GM20431 (cell line): Measurements from ENCODE around the gene NNMT.

Source experiments
- in situ Hi-C: fragments of 300-500 bp; cut with MseI, MboI; formaldehyde crosslinking; loops from one replicate; pipeline ENCODE4 v1.15.0; 2020; ENCODE audit warnings: low sequenced_read_pairs; ENCODE audit not compliant: unreplicated experiment

The NNMT gene

GRCh38 chr11:114301927-114302326 is 5.7 kb downstream of the NNMT start:
- in situ Hi-C loops, result no loop called here

GRCh38 chr11:114302663-114303062 is 6.5 kb downstream of the NNMT start:
- in situ Hi-C loops, result no loop called here

- in situ Hi-C loops, result no loop called here
Measured at GRCh38 chr11:114304065-114304464, 7.9 kb downstream of the NNMT start.

- in situ Hi-C loops, result no loop called here
Measured at GRCh38 chr11:114304969-114305368, 8.8 kb downstream of the NNMT start.

GRCh38 chr11:114307524-114308203 is 11.5 kb downstream of the NNMT start:
- in situ Hi-C loops, result no loop called here

GRCh38 chr11:114308689-114309089 is 12.5 kb downstream of the NNMT start:
- in situ Hi-C loops, result no loop called here

- in situ Hi-C loops, result no loop called here
Measured at GRCh38 chr11:114309517-114309916, 13.3 kb downstream of the NNMT start.

- in situ Hi-C loops, result no loop called here
Measured at GRCh38 chr11:114310095-114310494, 13.9 kb downstream of the NNMT start.

- in situ Hi-C loops, result no loop called here
Measured at GRCh38 chr11:114311946-114312345, 15.7 kb downstream of the NNMT start.

GRCh38 chr11:114314096-114314495 is 17.9 kb downstream of the NNMT start:
- in situ Hi-C loops, result no loop called here

GRCh38 chr11:114315749-114316368 is 19.7 kb downstream of the NNMT start:
- in situ Hi-C loops, result no loop called here

GRCh38 chr11:114316980-114317786 is 21.0 kb downstream of the NNMT start:
- in situ Hi-C loops, result no loop called here

- in situ Hi-C loops, result no loop called here
Measured at GRCh38 chr11:114317787-114318137, 21.6 kb downstream of the NNMT start.

- in situ Hi-C loops, result no loop called here
Measured at GRCh38 chr11:114318361-114318760, 22.2 kb downstream of the NNMT start.

GRCh38 chr11:114319716-114320328 is 23.6 kb downstream of the NNMT start:
- in situ Hi-C loops, result no loop called here

- in situ Hi-C loops, result no loop called here
Measured at GRCh38 chr11:114321621-114322257, 25.5 kb downstream of the NNMT start.

- in situ Hi-C loops, result no loop called here
Measured at GRCh38 chr11:114322934-114323333, 26.7 kb downstream of the NNMT start.

GRCh38 chr11:114326151-114326550 is 30.0 kb downstream of the NNMT start:
- in situ Hi-C loops, result loop anchor here (25.0 kb wide), 1 partner anchor 261 kb away; the partner anchor contains the start of gene NXPE4

- in situ Hi-C loops, result loop anchor here (25.0 kb wide), 1 partner anchor 261 kb away; the partner anchor contains the start of gene NXPE4
Measured at GRCh38 chr11:114326776-114327175, 30.6 kb downstream of the NNMT start.

- in situ Hi-C loops, result loop anchor here (25.0 kb wide), 1 partner anchor 257 kb away; the partner anchor contains the start of gene NXPE4
Measured at GRCh38 chr11:114330373-114330772, 34.2 kb downstream of the NNMT start.
